ENCODE measurements around the gene FOXP1. TPM values are rescaled to one million over a fixed set of nuclear protein-coding genes. Genes with fewer than 3 reads are reported as not detected.

Gene FOXP1
- total and polyA plus RNA-seq, 9 of the 15 experiments (the other 6 are each of a cell fraction or from before 2014, with no cell fraction given), result 7.7 to 34.5 (median 13.7) TPM

DNA sequence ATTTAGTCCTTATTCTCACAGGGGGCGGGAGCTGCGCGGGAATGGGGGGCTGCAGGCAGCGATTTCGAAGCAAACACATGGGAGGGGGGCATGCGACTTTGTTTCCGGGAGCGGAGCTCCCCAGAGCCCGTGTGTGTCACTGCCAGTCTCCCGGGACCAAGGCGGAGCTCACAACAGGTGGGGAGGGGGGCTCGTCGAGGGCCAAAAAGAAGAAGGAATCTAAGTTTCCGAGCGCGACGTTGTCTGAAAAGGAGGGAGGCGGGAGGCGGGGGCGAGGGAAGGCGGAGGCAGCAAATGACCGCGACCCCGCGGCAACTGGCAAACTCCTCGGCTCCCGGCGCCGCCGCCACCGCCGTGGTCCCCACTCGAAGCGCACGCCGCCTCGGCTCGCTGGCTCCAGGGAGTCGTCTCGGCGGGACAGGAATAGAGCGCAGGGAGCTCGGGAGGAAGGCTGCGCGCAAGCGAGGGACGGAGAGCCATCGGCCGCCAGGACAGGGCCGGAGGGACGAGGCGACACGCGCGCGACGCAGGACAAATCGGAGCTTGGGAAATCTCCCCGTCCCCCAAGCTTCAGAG lies 1.4 kb downstream of the FOXP1 start (continued):
- TF ChIP-seq CCNT2 (IDR thresholded peaks at IDR 0.05; ENCODE audit: borderline replicate concordance, extremely low read depth, insufficient read length, low read depth, low read length) (peak; percentile 23), L3MBTL2 (IDR thresholded peaks at IDR 0.05) (peak; percentile 61; the same call in 1 of the 2 replicates), YY1 (IDR thresholded peaks at IDR 0.05; ENCODE audit: borderline replicate concordance in 1 of 3, control insufficient read depth in 1 of 3, extremely low read depth in 1 of 3, insufficient read depth in 3 of 3, insufficient read length in 1 of 3, insufficient replicate concordance in 2 of 3, low read depth in 1 of 3, low read length in 2 of 3) (peak in 2 of 3 experiments; percentile 14 to 30), GABPA (tag; conservative IDR thresholded peaks at IDR 0.05; ENCODE audit: low read depth) (0 out of 2 replicates have a peak, but pooled peaks have one; percentile 15), HNRNPH1 (optimal IDR thresholded peaks at IDR 0.05; ENCODE audit: low read depth, low read length) (no peak), CTBP1 (IDR thresholded peaks at IDR 0.05; ENCODE audit: borderline replicate concordance) (0 out of 2 replicates have a peak, but pooled peaks have one; percentile 21)
- TF ChIP-seq, protein P1, sequence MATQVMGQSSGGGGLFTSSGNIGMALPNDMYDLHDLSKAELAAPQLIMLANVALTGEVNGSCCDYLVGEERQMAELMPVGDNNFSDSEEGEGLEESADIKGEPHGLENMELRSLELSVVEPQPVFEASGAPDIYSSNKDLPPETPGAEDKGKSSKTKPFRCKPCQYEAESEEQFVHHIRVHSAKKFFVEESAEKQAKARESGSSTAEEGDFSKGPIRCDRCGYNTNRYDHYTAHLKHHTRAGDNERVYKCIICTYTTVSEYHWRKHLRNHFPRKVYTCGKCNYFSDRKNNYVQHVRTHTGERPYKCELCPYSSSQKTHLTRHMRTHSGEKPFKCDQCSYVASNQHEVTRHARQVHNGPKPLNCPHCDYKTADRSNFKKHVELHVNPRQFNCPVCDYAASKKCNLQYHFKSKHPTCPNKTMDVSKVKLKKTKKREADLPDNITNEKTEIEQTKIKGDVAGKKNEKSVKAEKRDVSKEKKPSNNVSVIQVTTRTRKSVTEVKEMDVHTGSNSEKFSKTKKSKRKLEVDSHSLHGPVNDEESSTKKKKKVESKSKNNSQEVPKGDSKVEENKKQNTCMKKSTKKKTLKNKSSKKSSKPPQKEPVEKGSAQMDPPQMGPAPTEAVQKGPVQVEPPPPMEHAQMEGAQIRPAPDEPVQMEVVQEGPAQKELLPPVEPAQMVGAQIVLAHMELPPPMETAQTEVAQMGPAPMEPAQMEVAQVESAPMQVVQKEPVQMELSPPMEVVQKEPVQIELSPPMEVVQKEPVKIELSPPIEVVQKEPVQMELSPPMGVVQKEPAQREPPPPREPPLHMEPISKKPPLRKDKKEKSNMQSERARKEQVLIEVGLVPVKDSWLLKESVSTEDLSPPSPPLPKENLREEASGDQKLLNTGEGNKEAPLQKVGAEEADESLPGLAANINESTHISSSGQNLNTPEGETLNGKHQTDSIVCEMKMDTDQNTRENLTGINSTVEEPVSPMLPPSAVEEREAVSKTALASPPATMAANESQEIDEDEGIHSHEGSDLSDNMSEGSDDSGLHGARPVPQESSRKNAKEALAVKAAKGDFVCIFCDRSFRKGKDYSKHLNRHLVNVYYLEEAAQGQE (IDR thresholded peaks at IDR 0.05; ENCODE audit: borderline replicate concordance), result no peak
- TF ChIP-seq, protein P1 (CRISPR knock-in tag; IDR thresholded peaks at IDR 0.05; ENCODE audit: low read depth), result no peak
- TF ChIP-seq, protein P2, sequence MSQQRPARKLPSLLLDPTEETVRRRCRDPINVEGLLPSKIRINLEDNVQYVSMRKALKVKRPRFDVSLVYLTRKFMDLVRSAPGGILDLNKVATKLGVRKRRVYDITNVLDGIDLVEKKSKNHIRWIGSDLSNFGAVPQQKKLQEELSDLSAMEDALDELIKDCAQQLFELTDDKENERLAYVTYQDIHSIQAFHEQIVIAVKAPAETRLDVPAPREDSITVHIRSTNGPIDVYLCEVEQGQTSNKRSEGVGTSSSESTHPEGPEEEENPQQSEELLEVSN (IDR thresholded peaks at IDR 0.05; ENCODE audit: borderline replicate concordance in 1 of 2, extremely low read depth in 1 of 2, insufficient read depth in 1 of 2, insufficient read length in 1 of 2, low read depth in 1 of 2, low read length in 1 of 2, poor library complexity in 1 of 2, severe bottlenecking in 1 of 2), result peak; percentile 46 to 59
- TF ChIP-seq, protein P3, sequence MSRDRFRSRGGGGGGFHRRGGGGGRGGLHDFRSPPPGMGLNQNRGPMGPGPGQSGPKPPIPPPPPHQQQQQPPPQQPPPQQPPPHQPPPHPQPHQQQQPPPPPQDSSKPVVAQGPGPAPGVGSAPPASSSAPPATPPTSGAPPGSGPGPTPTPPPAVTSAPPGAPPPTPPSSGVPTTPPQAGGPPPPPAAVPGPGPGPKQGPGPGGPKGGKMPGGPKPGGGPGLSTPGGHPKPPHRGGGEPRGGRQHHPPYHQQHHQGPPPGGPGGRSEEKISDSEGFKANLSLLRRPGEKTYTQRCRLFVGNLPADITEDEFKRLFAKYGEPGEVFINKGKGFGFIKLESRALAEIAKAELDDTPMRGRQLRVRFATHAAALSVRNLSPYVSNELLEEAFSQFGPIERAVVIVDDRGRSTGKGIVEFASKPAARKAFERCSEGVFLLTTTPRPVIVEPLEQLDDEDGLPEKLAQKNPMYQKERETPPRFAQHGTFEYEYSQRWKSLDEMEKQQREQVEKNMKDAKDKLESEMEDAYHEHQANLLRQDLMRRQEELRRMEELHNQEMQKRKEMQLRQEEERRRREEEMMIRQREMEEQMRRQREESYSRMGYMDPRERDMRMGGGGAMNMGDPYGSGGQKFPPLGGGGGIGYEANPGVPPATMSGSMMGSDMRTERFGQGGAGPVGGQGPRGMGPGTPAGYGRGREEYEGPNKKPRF (IDR thresholded peaks at IDR 0.05; ENCODE audit: low read depth, low read length), result no peak
- TF ChIP-seq, protein P4, sequence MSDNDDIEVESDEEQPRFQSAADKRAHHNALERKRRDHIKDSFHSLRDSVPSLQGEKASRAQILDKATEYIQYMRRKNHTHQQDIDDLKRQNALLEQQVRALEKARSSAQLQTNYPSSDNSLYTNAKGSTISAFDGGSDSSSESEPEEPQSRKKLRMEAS (CRISPR knock-in tag; IDR thresholded peaks at IDR 0.05), result peak; percentile 49
